ENCODE data around the gene ZSCAN21. TPM values are rescaled to one million over a fixed set of nuclear protein-coding genes. Genes with fewer than 3 reads are reported as not detected.

ZSCAN21 gene
- total and polyA plus RNA-seq, 10 of the 15 experiments (the other 5 are each of a cell fraction or from before 2014, with no cell fraction given), result 1.9 to 9.6 (median 7.1) TPM

DNA sequence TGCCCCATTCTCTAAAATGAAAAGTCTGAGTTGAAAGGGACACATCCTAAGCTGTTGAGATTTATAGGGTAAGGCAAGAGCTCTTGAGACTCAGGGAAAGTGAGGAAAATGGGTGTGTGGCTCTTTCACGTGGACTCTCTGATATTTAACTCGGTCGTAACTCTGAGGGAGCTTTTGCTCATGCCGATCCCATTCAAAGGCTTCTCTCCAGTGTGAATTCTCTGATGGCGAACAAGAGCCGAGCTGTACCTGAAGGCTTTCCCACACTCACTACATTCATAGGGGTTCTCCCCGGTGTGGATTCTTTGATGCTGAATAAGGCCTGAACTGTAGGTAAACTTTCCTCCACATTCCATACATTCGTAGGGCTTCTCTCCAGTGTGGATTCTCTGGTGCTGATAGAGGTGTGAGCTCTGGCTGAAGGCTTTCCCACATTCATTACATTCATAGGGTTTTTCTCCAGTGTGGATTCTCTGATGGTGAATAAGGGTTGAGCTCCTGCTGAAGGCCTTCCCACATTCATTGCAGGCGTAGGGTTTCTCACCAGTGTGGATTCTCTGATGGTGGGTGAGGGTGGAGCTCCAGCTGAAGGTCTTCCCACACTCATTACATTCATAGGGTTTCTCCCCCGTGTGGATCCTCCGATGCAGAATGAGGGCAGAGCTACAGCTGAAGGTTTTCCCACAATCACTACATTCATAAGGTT lies 21.6 kb downstream of the ZSCAN21 start:
- ChIA-PET RAD21 (ENCODE audit: unreplicated experiment) (interaction anchor here (2.0 kb wide), 1 partner anchor 11 kb away, joined by 5 read pairs; no protein-coding TSS in a partner anchor), CTCF (interaction anchor here (0.6 to 1.5 kb wide), 3 partner anchors 11 to 517 kb away, joined by 3 to 4 read pairs (median 4); no protein-coding TSS in a partner anchor), SMC1A (ENCODE audit: uncharacterized antibody, unreplicated experiment) (interaction anchor here (0.7 kb wide), 1 partner anchor 712 kb away, joined by 3 read pairs; no protein-coding TSS in a partner anchor), POLR2A (interaction anchor here (0.7 to 1.0 kb wide), 2 partner anchors 8 to 12 kb away, joined by 3 read pairs; no protein-coding TSS in a partner anchor)
- H3K4me2 ChIP-seq (ENCODE audit: control insufficient read depth, insufficient read depth), result no peak overlapping the region
- FAIRE-seq (no peak), ATAC-seq (no peak), DNase-seq (ENCODE audit: low read depth, low spot score) (no peak)
- no peak overlapping the region for H3K27ac ChIP-seq (ENCODE audit: control insufficient read depth, insufficient read depth)
- no peaks in the 10 kb centered on the region for H3K27me3 ChIP-seq (replicated peaks in 1 of 2; ENCODE audit: control insufficient read depth in 2 of 2, insufficient read depth in 2 of 2, low read length in 1 of 2)
- no peaks in the 10 kb centered on the region for H3K79me2 ChIP-seq (ENCODE audit: control insufficient read depth, insufficient read depth, low read length)
- BruUV-seq (replicated peaks), result TSS peak; percentile 42
- H4K20me1 ChIP-seq (ENCODE audit: control insufficient read depth, insufficient read depth), result no peaks in the 10 kb centered on the region
- H3K4me1 ChIP-seq (ENCODE audit: control insufficient read depth, insufficient read depth, low read length), result no peaks in the 10 kb centered on the region
- 95% methylated on average over 11 of the region's 11 CpGs for WGBS (ENCODE audit: insufficient coverage, insufficient replicate concordance, low lambda C conversion rate, missing lambda C conversion rate)
- intact Hi-C loops (cut with micrococcal nuclease; ENCODE audit: unreplicated experiment), result no loop called here
- TF ChIP-seq FOXM1 (IDR thresholded peaks at IDR 0.05; ENCODE audit: low read depth, low read length), result no peak
- TF ChIP-seq GABPA (IDR thresholded peaks at IDR 0.05; ENCODE audit: low read depth), result no peak
- no peak for TF ChIP-seq CHD1 (IDR thresholded peaks at IDR 0.05; ENCODE audit: low read depth, low read length)
- TF ChIP-seq KLF5 (IDR thresholded peaks at IDR 0.05; ENCODE audit: partially characterized antibody), result peak; percentile 74
- TF ChIP-seq, protein P1, sequence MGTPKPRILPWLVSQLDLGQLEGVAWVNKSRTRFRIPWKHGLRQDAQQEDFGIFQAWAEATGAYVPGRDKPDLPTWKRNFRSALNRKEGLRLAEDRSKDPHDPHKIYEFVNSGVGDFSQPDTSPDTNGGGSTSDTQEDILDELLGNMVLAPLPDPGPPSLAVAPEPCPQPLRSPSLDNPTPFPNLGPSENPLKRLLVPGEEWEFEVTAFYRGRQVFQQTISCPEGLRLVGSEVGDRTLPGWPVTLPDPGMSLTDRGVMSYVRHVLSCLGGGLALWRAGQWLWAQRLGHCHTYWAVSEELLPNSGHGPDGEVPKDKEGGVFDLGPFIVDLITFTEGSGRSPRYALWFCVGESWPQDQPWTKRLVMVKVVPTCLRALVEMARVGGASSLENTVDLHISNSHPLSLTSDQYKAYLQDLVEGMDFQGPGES (IDR thresholded peaks at IDR 0.05), result no peak
- peak; percentile 39; the same call in 1 of the 2 replicates for TF ChIP-seq POLR2AphosphoS5 (IDR thresholded peaks at IDR 0.05; ENCODE audit: low read length)
- TF ChIP-seq IRF4 (IDR thresholded peaks at IDR 0.05; ENCODE audit: low read depth, low read length), result no peak
- peak; percentile 99 for TF ChIP-seq CBX5 (IDR thresholded peaks at IDR 0.05; ENCODE audit: low read depth)
- H2AFZ ChIP-seq (ENCODE audit: control insufficient read depth, low read depth, low read length), result no peak overlapping the region
- no peak overlapping the region for H3K9ac ChIP-seq (ENCODE audit: control insufficient read depth, insufficient read depth, low read length)
- in situ Hi-C loops (cut with MboI), result no loop called here
- peaks cover 30 to 54% of the 10 kb centered on the region in 2 experiments for H3K36me3 ChIP-seq (ENCODE audit: control insufficient read depth in 2 of 2, insufficient read depth in 2 of 2, low read length in 1 of 2)
- H3K4me3 ChIP-seq, result no peak overlapping the region
- peaks cover 32% of the 10 kb centered on the region; the same call in 2 of the 3 replicates for H3K9me3 ChIP-seq (replicated peaks; ENCODE audit: control insufficient read depth, insufficient read depth, low read length)

Data from GM12878 (cell line).